DND-41 (cell line): ENCODE results near the gene ABL2.

Source experiments
- CTCF ChIP-seq: IDR thresholded peaks from 2 replicates; pipeline ENCODE4 v1.5.1; 2012; ENCODE audit warnings: borderline replicate concordance, low read length, moderate library complexity, mild to moderate bottlenecking; ENCODE audit not compliant: poor library complexity, severe bottlenecking; ENCODE audit errors: extremely low read depth
- EZH2 ChIP-seq: IDR thresholded peaks from 3 replicates; pipeline ENCODE4 v1.6.1; 2012; ENCODE audit warnings: borderline replicate concordance, low read depth, mild to moderate bottlenecking, moderate library complexity, low read length, inconsistent platforms; ENCODE audit not compliant: severe bottlenecking

DNA sequence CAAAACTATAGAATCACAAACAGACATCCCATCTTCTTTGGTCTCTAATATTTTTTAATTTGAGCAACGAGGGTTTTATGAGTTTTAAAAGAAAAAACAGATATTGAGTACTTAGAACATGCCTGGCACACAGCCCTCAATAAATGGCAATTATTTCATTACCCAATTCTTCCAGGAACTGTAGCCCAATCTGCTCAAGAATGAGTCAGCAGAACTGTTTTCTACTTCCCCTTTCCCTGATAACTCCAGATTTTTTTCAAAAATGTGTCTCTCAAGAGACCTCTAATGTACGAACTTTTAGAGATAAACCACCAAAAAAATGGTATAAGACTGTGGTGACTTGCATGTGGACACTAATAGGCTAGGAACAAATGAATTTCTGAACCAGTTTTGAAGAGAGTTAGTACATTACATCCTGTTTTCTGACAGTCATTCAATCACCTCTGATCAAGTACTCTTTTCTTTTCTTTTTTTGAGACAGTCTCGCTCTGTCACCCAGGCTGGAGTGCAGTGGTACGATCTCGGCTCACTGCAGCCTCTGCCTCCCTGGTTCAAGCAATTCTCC lies 11.5 kb downstream of the ABL2 start:
- TF ChIP-seq EZH2 (no peak), CTCF (no peak)
